Measurements from ENCODE around the gene PDZD2. TPM values are rescaled to one million over a fixed set of nuclear protein-coding genes. Genes with fewer than 3 reads are reported as not detected.
"Not testable (repeated sequence)": the region's sequence is repeated elsewhere in the genome, so short reads cannot be mapped to it uniquely, and the experiment has no call there.

PDZD2 gene
- total RNA-seq, 1 donor from 2014 or later: 0.38 TPM

- no peaks in the 10 kb centered on the region for H3K4me1 Mint-ChIP-seq
Measured at GRCh38 chr5:32004404-32004803, 365.5 kb downstream of the PDZD2 start.

GRCh38 chr5:32008746-32009145, 369.8 kb downstream of the PDZD2 start:
- ATAC-seq (ENCODE audit: low read depth): no peak
- Mint-ChIP-seq H3K9me3 (no peaks in the 10 kb centered on the region), H3K27me3 (peaks cover 2% of the 10 kb centered on the region), H3K36me3 (ENCODE audit: low read depth) (no peaks in the 10 kb centered on the region), H3K4me1 (no peaks in the 10 kb centered on the region), H3K4me3 (no peak overlapping the region), H3K27ac (no peak overlapping the region)
- intact Hi-C loops (cut with micrococcal nuclease): no loop called here
- no peak for TF ChIP-seq CTCF (IDR thresholded peaks at IDR 0.05)
- no peak for DNase-seq
- CTCF ChIA-PET: no interaction called here
- POLR2A ChIA-PET: no interaction called here

More at GRCh38 chr5:32004404-32004803, 365.5 kb downstream of the PDZD2 start:
- no peak overlapping the region for H3K4me3 Mint-ChIP-seq
- POLR2A ChIA-PET: no interaction called here
- TF ChIP-seq CTCF (IDR thresholded peaks at IDR 0.05): no peak
- H3K36me3 Mint-ChIP-seq (ENCODE audit: low read depth): no peaks in the 10 kb centered on the region
- CTCF ChIA-PET: no interaction called here
- no peaks in the 10 kb centered on the region for H3K9me3 Mint-ChIP-seq
- DNase-seq (no peak), ATAC-seq (ENCODE audit: low read depth) (no peak)
- intact Hi-C loops (cut with micrococcal nuclease): no loop called here
- H3K27me3 Mint-ChIP-seq: no peaks in the 10 kb centered on the region
- H3K27ac Mint-ChIP-seq: no peak overlapping the region

GRCh38 chr5:32013658-32014057, 374.7 kb downstream of the PDZD2 start:
- no peak for TF ChIP-seq CTCF (IDR thresholded peaks at IDR 0.05)
- no peak overlapping the region for H3K27ac Mint-ChIP-seq
- H3K27me3 Mint-ChIP-seq: peaks cover 2% of the 10 kb centered on the region
- H3K9me3 Mint-ChIP-seq: no peaks in the 10 kb centered on the region
- peaks cover 3% of the 10 kb centered on the region for H3K4me1 Mint-ChIP-seq
- ChIA-PET POLR2A (no interaction called here), CTCF (no interaction called here)
- intact Hi-C loops (cut with micrococcal nuclease): no loop called here
- ATAC-seq (ENCODE audit: low read depth): no peak
- H3K36me3 Mint-ChIP-seq (ENCODE audit: low read depth): no peaks in the 10 kb centered on the region
- DNase-seq: no peak
- no peak overlapping the region for H3K4me3 Mint-ChIP-seq

GRCh38 chr5:32014096-32014745, 375.3 kb downstream of the PDZD2 start:
- H3K27ac Mint-ChIP-seq: no peak overlapping the region
- no peak for ATAC-seq (ENCODE audit: low read depth)
- no peak for DNase-seq
- H3K27me3 Mint-ChIP-seq: peaks cover 2% of the 10 kb centered on the region
- CTCF ChIA-PET: no interaction called here
- H3K9me3 Mint-ChIP-seq: no peaks in the 10 kb centered on the region
- intact Hi-C loops (cut with micrococcal nuclease): no loop called here
- TF ChIP-seq CTCF (IDR thresholded peaks at IDR 0.05): no peak
- H3K4me3 Mint-ChIP-seq: no peak overlapping the region
- no peaks in the 10 kb centered on the region for H3K36me3 Mint-ChIP-seq (ENCODE audit: low read depth)
- peaks cover 4% of the 10 kb centered on the region for H3K4me1 Mint-ChIP-seq
- POLR2A ChIA-PET: no interaction called here

GRCh38 chr5:32015262-32015661, 376.3 kb downstream of the PDZD2 start:
- H3K36me3 Mint-ChIP-seq (ENCODE audit: low read depth); POLR2A ChIA-PET; ATAC-seq (ENCODE audit: low read depth); intact Hi-C loops (cut with micrococcal nuclease); CTCF ChIA-PET; H3K27ac Mint-ChIP-seq; H3K27me3 Mint-ChIP-seq; H3K4me1 Mint-ChIP-seq; H3K9me3 Mint-ChIP-seq; H3K4me3 Mint-ChIP-seq; DNase-seq: not testable (repeated sequence)

Measured in activated B cell treated with CpG ODN at 0.5 μM for 24 hours (primary cell).